ENCODE data around the gene ZBTB7C.

- TF ChIP-seq POLR2AphosphoS5 (IDR thresholded peaks at IDR 0.05) (no peak), CTCF (IDR thresholded peaks at IDR 0.05) (no peak), POLR2A (IDR thresholded peaks at IDR 0.05) (no peak)
Measured at GRCh38 chr18:48256848-48257247, 152.3 kb downstream of the ZBTB7C start.
